Neural progenitor cell (in vitro differentiated cells): ENCODE data around the gene IFRD1. TPM values are rescaled to one million over a fixed set of nuclear protein-coding genes. Genes with fewer than 3 reads are reported as not detected.

Experiments
- DNase-seq: peaks from one replicate; pipeline ENCODE4 v3.0.0-alpha.2; 2016; ENCODE audit warnings: low spot score
- H2AFZ ChIP-seq: fragments of 200-600 bp; sonication (generic); replicated peaks from 2 replicates; pipeline ENCODE4 v1.6.1; 2016; ENCODE audit warnings: antibody characterized with exemption
- H3F3A ChIP-seq: fragments of 200-600 bp; sonication (generic); 2 replicates; pipeline ENCODE4 v1.6.1; 2016; ENCODE audit warnings: antibody characterized with exemption, low read depth
- H3K27ac ChIP-seq: fragments of 200-600 bp; sonication (generic); 2 replicates; pipeline ENCODE4 v1.5.1; 2016; ENCODE audit warnings: mild to moderate bottlenecking
- H3K27me3 ChIP-seq: fragments of 200-600 bp; sonication (generic); 2 replicates; pipeline ENCODE4 v1.6.1; 2016; ENCODE audit warnings: mild to moderate bottlenecking, moderate library complexity
- H3K36me3 ChIP-seq: fragments of 200-600 bp; sonication (generic); 2 replicates; pipeline ENCODE4 v1.5.1; 2016
- H3K4me1 ChIP-seq: fragments of 200-600 bp; sonication (generic); 2 replicates; pipeline ENCODE4 v1.6.1; 2016; ENCODE audit warnings: mixed run types
- H3K4me2 ChIP-seq: fragments of 200-600 bp; sonication (generic); 2 replicates; pipeline ENCODE4 v1.6.1; 2016
- H3K4me3 ChIP-seq: fragments of 200-600 bp; sonication (generic); 2 replicates; pipeline ENCODE4 v1.5.1; 2016
- H3K79me2 ChIP-seq: fragments of 200-600 bp; sonication (generic); 2 replicates; pipeline ENCODE4 v1.6.1; 2016; ENCODE audit warnings: low read depth
- H3K9ac ChIP-seq: fragments of 200-600 bp; sonication (generic); 2 replicates; pipeline ENCODE4 v1.6.1; 2016
- H3K9me3 ChIP-seq: fragments of 200-600 bp; sonication (generic); 2 replicates; pipeline ENCODE4 v1.5.1; 2016; ENCODE audit warnings: low read depth
- H4K20me1 ChIP-seq: fragments of 200-600 bp; sonication (generic); 2 replicates; pipeline ENCODE4 v1.6.1; 2016; ENCODE audit warnings: low read depth
- H3K27ac Mint-ChIP-seq: 3 replicates; pipeline ENCODE4 v1.8.0; 2021; ENCODE audit warnings: mixed read lengths
- H3K27me3 Mint-ChIP-seq: 2 replicates; pipeline ENCODE4 v1.8.0; 2022; ENCODE audit warnings: low read depth, mild to moderate bottlenecking, inconsistent platforms, moderate library complexity, mixed read lengths; ENCODE audit not compliant: insufficient read depth
- H3K36me3 Mint-ChIP-seq: 3 replicates; pipeline ENCODE4 v1.8.0; 2021; ENCODE audit warnings: mixed read lengths
- H3K4me1 Mint-ChIP-seq: 3 replicates; pipeline ENCODE4 v1.8.0; 2021; ENCODE audit warnings: mixed read lengths
- H3K4me3 Mint-ChIP-seq: 3 replicates; pipeline ENCODE4 v1.8.0; 2021; ENCODE audit warnings: mild to moderate bottlenecking, moderate library complexity, mixed read lengths
- H3K9me3 Mint-ChIP-seq: 3 replicates; pipeline ENCODE4 v1.8.0; 2020; ENCODE audit warnings: mixed read lengths
- CTCF ChIP-seq: fragments of 200-600 bp; sonication (generic); IDR thresholded peaks from 2 replicates; pipeline ENCODE4 v1.5.1; 2017; ENCODE audit warnings: antibody characterized with exemption, mild to moderate bottlenecking
- EZH2 ChIP-seq: fragments of 200-600 bp; sonication (generic); IDR thresholded peaks from 2 replicates; pipeline ENCODE4 v1.6.1; 2017; ENCODE audit warnings: antibody characterized with exemption, mild to moderate bottlenecking, moderate library complexity
- EZH2phosphoT487 ChIP-seq: fragments of 200-600 bp; sonication (generic); IDR thresholded peaks from 2 replicates; pipeline ENCODE4 v1.6.1; 2017; ENCODE audit warnings: antibody characterized with exemption
- total RNA-seq: library from RNA; depleted of rRNA; stranded (reverse); fragments of >200 nt; gene quantifications from 2 replicates; pipeline ENCODE4 v1.2.3, GENCODE V29; 2015; ENCODE audit warnings: low replicate concordance

The IFRD1 gene
- total RNA-seq, 1 donor from 2014 or later, result 110 TPM

- no peaks in the 10 kb centered on the region for H3K9me3 ChIP-seq
- H3K4me3 ChIP-seq, result no peak overlapping the region
- H3K9ac ChIP-seq, result no peak overlapping the region
- no peaks in the 10 kb centered on the region for H3K36me3 ChIP-seq
- DNase-seq, result no peak
- Mint-ChIP-seq H3K27ac (no peak overlapping the region), H3K9me3 (no peaks in the 10 kb centered on the region), H3K4me1 (peaks cover 13% of the 10 kb centered on the region), H3K4me3 (no peak overlapping the region), H3K36me3 (no peaks in the 10 kb centered on the region), H3K27me3 (peaks cover 3% of the 10 kb centered on the region)
- H3K27ac ChIP-seq, result no peak overlapping the region
- H4K20me1 ChIP-seq, result no peaks in the 10 kb centered on the region
- H3K27me3 ChIP-seq, result no peaks in the 10 kb centered on the region
- no peaks in the 10 kb centered on the region for H3K79me2 ChIP-seq
- no peak overlapping the region for H3K4me2 ChIP-seq
- TF ChIP-seq EZH2phosphoT487, result no peak
- TF ChIP-seq EZH2, result no peak
- TF ChIP-seq CTCF, result peak; percentile 6
- H2AFZ ChIP-seq, result no peak overlapping the region
- no peaks in the 10 kb centered on the region for H3K4me1 ChIP-seq
- H3F3A ChIP-seq, result no peaks in the 10 kb centered on the region
Measured at GRCh38 chr7:112505495-112505894, 55.2 kb downstream of the IFRD1 start.

- no peaks in the 10 kb centered on the region for H3F3A ChIP-seq
- Mint-ChIP-seq H3K4me3 (no peak overlapping the region), H3K4me1 (peaks cover 2% of the 10 kb centered on the region), H3K27me3 (peaks cover 3% of the 10 kb centered on the region), H3K27ac (no peak overlapping the region), H3K9me3 (no peaks in the 10 kb centered on the region), H3K36me3 (no peaks in the 10 kb centered on the region)
- no peak for DNase-seq
- H3K27me3 ChIP-seq, result no peaks in the 10 kb centered on the region
- no peak overlapping the region for H3K4me2 ChIP-seq
- no peak overlapping the region for H3K9ac ChIP-seq
- H3K79me2 ChIP-seq, result no peaks in the 10 kb centered on the region
- H3K4me1 ChIP-seq, result no peaks in the 10 kb centered on the region
- no peak overlapping the region for H3K4me3 ChIP-seq
- no peak overlapping the region for H3K27ac ChIP-seq
- no peak overlapping the region for H2AFZ ChIP-seq
- H3K36me3 ChIP-seq, result no peaks in the 10 kb centered on the region
- no peaks in the 10 kb centered on the region for H3K9me3 ChIP-seq
- H4K20me1 ChIP-seq, result no peaks in the 10 kb centered on the region
- no peak for TF ChIP-seq EZH2phosphoT487
- TF ChIP-seq EZH2, result no peak
- TF ChIP-seq CTCF, result no peak
Measured at GRCh38 chr7:112508404-112508803, 58.1 kb downstream of the IFRD1 start.

GRCh38 chr7:112509402-112509801 is 59.1 kb downstream of the IFRD1 start:
- Histone ChIP-seq H3K4me2 (no peak overlapping the region), H2AFZ (no peak overlapping the region)

More at GRCh38 chr7:112509402-112509801, 59.1 kb downstream of the IFRD1 start:
- no peaks in the 10 kb centered on the region for H3K4me1 ChIP-seq
- Mint-ChIP-seq H3K4me1 (no peaks in the 10 kb centered on the region), H3K27ac (no peak overlapping the region), H3K4me3 (no peak overlapping the region), H3K9me3 (no peaks in the 10 kb centered on the region), H3K27me3 (peaks cover 3% of the 10 kb centered on the region), H3K36me3 (no peaks in the 10 kb centered on the region)
- no peaks in the 10 kb centered on the region for H4K20me1 ChIP-seq
- H3K9me3 ChIP-seq, result no peaks in the 10 kb centered on the region
- H3K4me3 ChIP-seq, result no peak overlapping the region
- H3K79me2 ChIP-seq, result no peaks in the 10 kb centered on the region
- TF ChIP-seq EZH2phosphoT487 (no peak), CTCF (no peak), EZH2 (no peak)
- no peak for DNase-seq
- H3K9ac ChIP-seq, result no peak overlapping the region
- H3K36me3 ChIP-seq, result no peaks in the 10 kb centered on the region
- no peaks in the 10 kb centered on the region for H3F3A ChIP-seq
- H3K27me3 ChIP-seq, result no peaks in the 10 kb centered on the region
- no peak overlapping the region for H3K27ac ChIP-seq
